OCI-LY7 (cell line): ENCODE results near the gene CD70. TPM values are rescaled to one million over a fixed set of nuclear protein-coding genes. Genes with fewer than 3 reads are reported as not detected.

Experiments
- small RNA-seq: library from RNA; depleted of rRNA; stranded (forward); fragments of <200 nt; gene quantifications from one replicate; pipeline ENCODE3, GENCODE V24; 2014
- total RNA-seq, 2 experiments: library from RNA; depleted of rRNA in 1 of 2; stranded (reverse); fragments of >200 nt in 1 of 2; shearing (Covaris generic) in 1 of 2; gene quantifications; 2 replicates each; pipeline ENCODE4 v1.2.3, GENCODE V29; 2014 to 2022

Gene CD70
- total RNA-seq, 2 experiments from 2014 or later = 88.2 to 165 TPM

Small RNA genes within 50 kb of the gene (small RNA-seq; reads per million reads assigned to genes)
- not detected for gene RF00019

Other genes with a start within 250 kb of the CD70 start
- 73.5 and 115 TPM in 2 replicates for gene CLPP, start 229.6 kb downstream of the CD70 start, total RNA-seq (2014; rRNA removed; shearing (Covaris generic))
- 114 and 124 TPM in 2 replicates for gene CLPP, start 229.6 kb downstream of the CD70 start, total RNA-seq (2022)
- 35.8 and 61.0 TPM in 2 replicates for gene ALKBH7, start 218.4 kb downstream of the CD70 start, total RNA-seq (2014; rRNA removed; shearing (Covaris generic))
- gene ALKBH7, start 218.4 kb downstream of the CD70 start, total RNA-seq (2022) = 74.2 and 75.9 TPM in 2 replicates
- gene PSPN, start 215.2 kb downstream of the CD70 start, total RNA-seq (2014; rRNA removed; shearing (Covaris generic)) = 1.4 and 1.6 TPM in 2 replicates
- 2.1 and 2.9 TPM in 2 replicates for gene PSPN, start 215.2 kb downstream of the CD70 start, total RNA-seq (2022)
- 31.1 and 44.4 TPM in 2 replicates for gene GTF2F1, start 198.0 kb downstream of the CD70 start, total RNA-seq (2014; rRNA removed; shearing (Covaris generic))
- gene GTF2F1, start 198.0 kb downstream of the CD70 start, total RNA-seq (2022) = 43.2 and 47.7 TPM in 2 replicates
- gene KHSRP, start 166.3 kb downstream of the CD70 start, total RNA-seq (2014; rRNA removed; shearing (Covaris generic)) = 255 and 271 TPM in 2 replicates
- gene KHSRP, start 166.3 kb downstream of the CD70 start, total RNA-seq (2022) = 468 and 499 TPM in 2 replicates
- not detected in 2 replicates for gene SLC25A41, start 157.4 kb downstream of the CD70 start, total RNA-seq (2014; rRNA removed; shearing (Covaris generic))
- gene SLC25A41, start 157.4 kb downstream of the CD70 start, total RNA-seq (2022) = not detected in 2 replicates
- gene SLC25A23, start 131.4 kb downstream of the CD70 start, total RNA-seq (2014; rRNA removed; shearing (Covaris generic)) = 48.4 and 50.9 TPM in 2 replicates
- gene SLC25A23, start 131.4 kb downstream of the CD70 start, total RNA-seq (2022) = 65.5 and 65.7 TPM in 2 replicates
- 1.2 and 1.5 TPM in 2 replicates for gene CRB3, start 126.9 kb downstream of the CD70 start, total RNA-seq (2014; rRNA removed; shearing (Covaris generic))
- gene CRB3, start 126.9 kb downstream of the CD70 start, total RNA-seq (2022) = 2.3 and 2.9 TPM in 2 replicates
- 40.9 and 41.8 TPM in 2 replicates for gene DENND1C, start 109.4 kb downstream of the CD70 start, total RNA-seq (2014; rRNA removed; shearing (Covaris generic))
- 68.3 and 76.1 TPM in 2 replicates for gene DENND1C, start 109.4 kb downstream of the CD70 start, total RNA-seq (2022)
- gene TUBB4A, start 88.8 kb downstream of the CD70 start, total RNA-seq (2014; rRNA removed; shearing (Covaris generic)) = 9.7 and 14.4 TPM in 2 replicates
- gene TUBB4A, start 88.8 kb downstream of the CD70 start, total RNA-seq (2022) = 12.6 and 16.0 TPM in 2 replicates
- 18.1 and 22.3 TPM in 2 replicates for gene TNFSF9, start 60.1 kb downstream of the CD70 start, total RNA-seq (2014; rRNA removed; shearing (Covaris generic))
- 16.1 and 20.9 TPM in 2 replicates for gene TNFSF9, start 60.1 kb downstream of the CD70 start, total RNA-seq (2022)
- 0.05 TPM in 1 of 2 replicates, not detected in the other for gene TNFSF14, start 79.0 kb upstream of the CD70 start, total RNA-seq (2014; rRNA removed; shearing (Covaris generic))
- gene TNFSF14, start 79.0 kb upstream of the CD70 start, total RNA-seq (2022) = not detected in 2 replicates
- gene C3, start 129.5 kb upstream of the CD70 start, total RNA-seq (2014; rRNA removed; shearing (Covaris generic)) = 0.13 and 0.57 TPM in 2 replicates
- gene C3, start 129.5 kb upstream of the CD70 start, total RNA-seq (2022) = 0.74 TPM in 1 of 2 replicates, not detected in the other
- gene GPR108, start 146.4 kb upstream of the CD70 start, total RNA-seq (2014; rRNA removed; shearing (Covaris generic)) = 77.5 and 88.3 TPM in 2 replicates
- 63.2 and 73.2 TPM in 2 replicates for gene GPR108, start 146.4 kb upstream of the CD70 start, total RNA-seq (2022)
- gene TRIP10, start 148.5 kb upstream of the CD70 start, total RNA-seq (2014; rRNA removed; shearing (Covaris generic)) = 16.1 and 22.2 TPM in 2 replicates
- gene TRIP10, start 148.5 kb upstream of the CD70 start, total RNA-seq (2022) = 19.9 TPM in 2 replicates
- 7.8 and 8.5 TPM in 2 replicates for gene SH2D3A, start 176.3 kb upstream of the CD70 start, total RNA-seq (2014; rRNA removed; shearing (Covaris generic))
- 9.8 and 13.3 TPM in 2 replicates for gene SH2D3A, start 176.3 kb upstream of the CD70 start, total RNA-seq (2022)
- 76.1 and 90.7 TPM in 2 replicates for gene VAV1, start 181.6 kb upstream of the CD70 start, total RNA-seq (2014; rRNA removed; shearing (Covaris generic))
- 92.7 and 107 TPM in 2 replicates for gene VAV1, start 181.6 kb upstream of the CD70 start, total RNA-seq (2022)